Measurements from ENCODE around the gene PPIL4. TPM values are rescaled to one million over a fixed set of nuclear protein-coding genes. Genes with fewer than 3 reads are reported as not detected.

Gene PPIL4
- total and polyA plus RNA-seq, 2 of the 13 experiments (the other 11 are each of a cell fraction or from before 2014, with no cell fraction given): 5.5 to 46.0 TPM

DNA sequence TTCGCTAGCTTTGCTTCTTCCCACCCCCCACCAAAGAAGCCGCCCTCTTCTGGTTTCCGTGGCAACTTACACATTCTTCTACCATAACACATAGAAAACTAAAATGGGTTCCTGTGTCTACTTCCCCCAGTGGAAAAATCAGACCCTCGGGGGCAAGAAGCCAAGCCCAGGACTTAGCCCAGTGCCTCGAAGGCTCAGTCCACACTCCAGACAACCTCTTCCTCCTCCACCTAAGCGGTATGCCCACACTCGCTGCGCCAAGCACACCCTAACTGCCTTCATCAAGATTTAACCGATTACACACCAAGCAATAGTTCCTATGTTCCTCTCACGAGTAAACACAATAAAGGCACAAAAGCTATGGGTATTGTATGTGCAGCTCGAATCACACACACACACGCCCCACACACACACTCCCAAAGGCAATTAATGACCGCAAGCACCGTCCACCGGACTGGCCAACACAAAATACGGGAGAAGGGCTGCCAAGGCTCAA lies 537 bp downstream of the PPIL4 start (continued):
- TF ChIP-seq, protein P1, sequence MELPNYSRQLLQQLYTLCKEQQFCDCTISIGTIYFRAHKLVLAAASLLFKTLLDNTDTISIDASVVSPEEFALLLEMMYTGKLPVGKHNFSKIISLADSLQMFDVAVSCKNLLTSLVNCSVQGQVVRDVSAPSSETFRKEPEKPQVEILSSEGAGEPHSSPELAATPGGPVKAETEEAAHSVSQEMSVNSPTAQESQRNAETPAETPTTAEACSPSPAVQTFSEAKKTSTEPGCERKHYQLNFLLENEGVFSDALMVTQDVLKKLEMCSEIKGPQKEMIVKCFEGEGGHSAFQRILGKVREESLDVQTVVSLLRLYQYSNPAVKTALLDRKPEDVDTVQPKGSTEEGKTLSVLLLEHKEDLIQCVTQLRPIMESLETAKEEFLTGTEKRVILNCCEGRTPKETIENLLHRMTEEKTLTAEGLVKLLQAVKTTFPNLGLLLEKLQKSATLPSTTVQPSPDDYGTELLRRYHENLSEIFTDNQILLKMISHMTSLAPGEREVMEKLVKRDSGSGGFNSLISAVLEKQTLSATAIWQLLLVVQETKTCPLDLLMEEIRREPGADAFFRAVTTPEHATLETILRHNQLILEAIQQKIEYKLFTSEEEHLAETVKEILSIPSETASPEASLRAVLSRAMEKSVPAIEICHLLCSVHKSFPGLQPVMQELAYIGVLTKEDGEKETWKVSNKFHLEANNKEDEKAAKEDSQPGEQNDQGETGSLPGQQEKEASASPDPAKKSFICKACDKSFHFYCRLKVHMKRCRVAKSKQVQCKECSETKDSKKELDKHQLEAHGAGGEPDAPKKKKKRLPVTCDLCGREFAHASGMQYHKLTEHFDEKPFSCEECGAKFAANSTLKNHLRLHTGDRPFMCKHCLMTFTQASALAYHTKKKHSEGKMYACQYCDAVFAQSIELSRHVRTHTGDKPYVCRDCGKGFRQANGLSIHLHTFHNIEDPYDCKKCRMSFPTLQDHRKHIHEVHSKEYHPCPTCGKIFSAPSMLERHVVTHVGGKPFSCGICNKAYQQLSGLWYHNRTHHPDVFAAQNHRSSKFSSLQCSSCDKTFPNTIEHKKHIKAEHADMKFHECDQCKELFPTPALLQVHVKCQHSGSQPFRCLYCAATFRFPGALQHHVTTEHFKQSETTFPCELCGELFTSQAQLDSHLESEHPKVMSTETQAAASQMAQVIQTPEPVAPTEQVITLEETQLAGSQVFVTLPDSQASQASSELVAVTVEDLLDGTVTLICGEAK (IDR thresholded peaks at IDR 0.05): no peak
- TF ChIP-seq, protein P1 (CRISPR knock-in tag; IDR thresholded peaks at IDR 0.05): no peak
- TF ChIP-seq RFX1 (IDR thresholded peaks at IDR 0.05): peak; percentile 70
- no peak for TF ChIP-seq SPEN (CRISPR knock-in tag; IDR thresholded peaks at IDR 0.05; ENCODE audit: low read depth)
- TF ChIP-seq HHEX (CRISPR knock-in tag; IDR thresholded peaks at IDR 0.05): no peak
- TF ChIP-seq NFIB (CRISPR knock-in tag; IDR thresholded peaks at IDR 0.05; ENCODE audit: borderline replicate concordance): no peak
- no peak for TF ChIP-seq AKAP8 (CRISPR knock-in tag; IDR thresholded peaks at IDR 0.05)
- no peak for TF ChIP-seq KDM5A (IDR thresholded peaks at IDR 0.05; ENCODE audit: borderline replicate concordance, low read length)
- TF ChIP-seq, protein P2, sequence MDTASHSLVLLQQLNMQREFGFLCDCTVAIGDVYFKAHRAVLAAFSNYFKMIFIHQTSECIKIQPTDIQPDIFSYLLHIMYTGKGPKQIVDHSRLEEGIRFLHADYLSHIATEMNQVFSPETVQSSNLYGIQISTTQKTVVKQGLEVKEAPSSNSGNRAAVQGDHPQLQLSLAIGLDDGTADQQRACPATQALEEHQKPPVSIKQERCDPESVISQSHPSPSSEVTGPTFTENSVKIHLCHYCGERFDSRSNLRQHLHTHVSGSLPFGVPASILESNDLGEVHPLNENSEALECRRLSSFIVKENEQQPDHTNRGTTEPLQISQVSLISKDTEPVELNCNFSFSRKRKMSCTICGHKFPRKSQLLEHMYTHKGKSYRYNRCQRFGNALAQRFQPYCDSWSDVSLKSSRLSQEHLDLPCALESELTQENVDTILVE (CRISPR knock-in tag; IDR thresholded peaks at IDR 0.05): no peak
- TF ChIP-seq SMARCE1 (IDR thresholded peaks at IDR 0.05; ENCODE audit: borderline replicate concordance): no peak
- 0 out of 2 replicates have a peak, but pooled peaks have one; percentile 6 for TF ChIP-seq ZSCAN29 (CRISPR knock-in tag; conservative IDR thresholded peaks at IDR 0.05)
- no peak for TF ChIP-seq NCOR1 (IDR thresholded peaks at IDR 0.05; ENCODE audit: borderline replicate concordance, low read length)
- 0 out of 2 replicates have a peak, but pooled peaks have one; percentile 23 for TF ChIP-seq NCOA1 (CRISPR knock-in tag; IDR thresholded peaks at IDR 0.05)
- no peak for TF ChIP-seq HNRNPH1 (optimal IDR thresholded peaks at IDR 0.05; ENCODE audit: low read depth, low read length)
- TF ChIP-seq FOXP1 (IDR thresholded peaks at IDR 0.05): no peak
- no peak for TF ChIP-seq FOXP1 (CRISPR knock-in tag; IDR thresholded peaks at IDR 0.05)
- TF ChIP-seq ESRRA (CRISPR knock-in tag; IDR thresholded peaks at IDR 0.05; ENCODE audit: low read depth): peak; percentile 2; the same call in 1 of the 2 replicates
- no peak for TF ChIP-seq ZNF180 (CRISPR knock-in tag; IDR thresholded peaks at IDR 0.05; ENCODE audit: borderline replicate concordance, low read depth)
- TF ChIP-seq RNF2 (conservative IDR thresholded peaks at IDR 0.05; ENCODE audit: low read depth): no peak
- TF ChIP-seq ZNF451 (CRISPR knock-in tag; IDR thresholded peaks at IDR 0.05): no peak
- TF ChIP-seq, protein P3, sequence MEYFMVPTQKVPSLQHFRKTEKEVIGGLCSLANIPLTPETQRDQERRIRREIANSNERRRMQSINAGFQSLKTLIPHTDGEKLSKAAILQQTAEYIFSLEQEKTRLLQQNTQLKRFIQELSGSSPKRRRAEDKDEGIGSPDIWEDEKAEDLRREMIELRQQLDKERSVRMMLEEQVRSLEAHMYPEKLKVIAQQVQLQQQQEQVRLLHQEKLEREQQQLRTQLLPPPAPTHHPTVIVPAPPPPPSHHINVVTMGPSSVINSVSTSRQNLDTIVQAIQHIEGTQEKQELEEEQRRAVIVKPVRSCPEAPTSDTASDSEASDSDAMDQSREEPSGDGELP (IDR thresholded peaks at IDR 0.05; ENCODE audit: borderline replicate concordance, low read depth): no peak
- TF ChIP-seq JUNB (CRISPR knock-in tag; IDR thresholded peaks at IDR 0.05; ENCODE audit: borderline replicate concordance): 0 out of 2 replicates have a peak, but pooled peaks have one; percentile 40
